ENCODE results near the gene CD48.

CD48 gene

DNA sequence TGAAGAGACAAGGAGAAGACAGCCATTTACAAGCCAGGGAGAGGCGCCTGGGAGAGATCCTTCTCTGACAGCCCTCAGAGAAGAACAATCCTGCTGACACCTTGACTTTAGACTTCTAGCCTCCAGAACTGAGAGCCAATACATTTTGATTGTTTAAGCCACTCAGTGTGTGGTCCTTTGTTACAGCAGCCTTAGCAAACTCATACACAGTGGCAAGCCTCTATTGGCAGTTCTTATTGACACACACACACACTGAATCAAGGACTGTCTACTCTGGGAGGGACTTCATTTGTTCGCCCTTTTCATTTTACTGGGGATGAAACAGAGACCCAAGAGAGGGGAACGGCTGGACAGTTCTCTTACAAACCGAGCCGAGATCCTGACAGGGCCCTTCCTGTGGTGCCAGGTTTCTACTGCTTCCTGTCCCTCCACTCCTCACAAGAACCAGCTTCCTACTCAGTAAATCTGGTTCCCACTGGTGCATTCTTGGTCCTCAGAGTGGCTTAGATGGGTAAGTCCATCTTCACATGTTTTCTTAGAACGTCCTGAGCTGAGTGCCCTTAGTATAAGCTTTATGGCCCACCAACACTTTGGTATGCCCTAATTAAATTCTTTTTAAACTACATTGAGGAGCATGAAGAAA, 79.5 kb downstream of the CD48 start:
- DNase-seq (ENCODE audit: extremely low read depth, low read depth): no peak
- TF ChIP-seq, protein P1, sequence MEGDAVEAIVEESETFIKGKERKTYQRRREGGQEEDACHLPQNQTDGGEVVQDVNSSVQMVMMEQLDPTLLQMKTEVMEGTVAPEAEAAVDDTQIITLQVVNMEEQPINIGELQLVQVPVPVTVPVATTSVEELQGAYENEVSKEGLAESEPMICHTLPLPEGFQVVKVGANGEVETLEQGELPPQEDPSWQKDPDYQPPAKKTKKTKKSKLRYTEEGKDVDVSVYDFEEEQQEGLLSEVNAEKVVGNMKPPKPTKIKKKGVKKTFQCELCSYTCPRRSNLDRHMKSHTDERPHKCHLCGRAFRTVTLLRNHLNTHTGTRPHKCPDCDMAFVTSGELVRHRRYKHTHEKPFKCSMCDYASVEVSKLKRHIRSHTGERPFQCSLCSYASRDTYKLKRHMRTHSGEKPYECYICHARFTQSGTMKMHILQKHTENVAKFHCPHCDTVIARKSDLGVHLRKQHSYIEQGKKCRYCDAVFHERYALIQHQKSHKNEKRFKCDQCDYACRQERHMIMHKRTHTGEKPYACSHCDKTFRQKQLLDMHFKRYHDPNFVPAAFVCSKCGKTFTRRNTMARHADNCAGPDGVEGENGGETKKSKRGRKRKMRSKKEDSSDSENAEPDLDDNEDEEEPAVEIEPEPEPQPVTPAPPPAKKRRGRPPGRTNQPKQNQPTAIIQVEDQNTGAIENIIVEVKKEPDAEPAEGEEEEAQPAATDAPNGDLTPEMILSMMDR (IDR thresholded peaks at IDR 0.05; ENCODE audit: low read depth, low read length): no peak

GRCh38 chr1:160630523-160631451, 80.8 kb downstream of the CD48 start:
- TF ChIP-seq, protein P1 (IDR thresholded peaks at IDR 0.05; ENCODE audit: low read depth, low read length): no peak
- no peak for DNase-seq (ENCODE audit: extremely low read depth, low read depth)

GRCh38 chr1:160629286-160630210, 82.1 kb downstream of the CD48 start:
- TF ChIP-seq, protein P1 (IDR thresholded peaks at IDR 0.05; ENCODE audit: low read depth, low read length): no peak
- no peak for DNase-seq (ENCODE audit: extremely low read depth, low read depth)

DNA sequence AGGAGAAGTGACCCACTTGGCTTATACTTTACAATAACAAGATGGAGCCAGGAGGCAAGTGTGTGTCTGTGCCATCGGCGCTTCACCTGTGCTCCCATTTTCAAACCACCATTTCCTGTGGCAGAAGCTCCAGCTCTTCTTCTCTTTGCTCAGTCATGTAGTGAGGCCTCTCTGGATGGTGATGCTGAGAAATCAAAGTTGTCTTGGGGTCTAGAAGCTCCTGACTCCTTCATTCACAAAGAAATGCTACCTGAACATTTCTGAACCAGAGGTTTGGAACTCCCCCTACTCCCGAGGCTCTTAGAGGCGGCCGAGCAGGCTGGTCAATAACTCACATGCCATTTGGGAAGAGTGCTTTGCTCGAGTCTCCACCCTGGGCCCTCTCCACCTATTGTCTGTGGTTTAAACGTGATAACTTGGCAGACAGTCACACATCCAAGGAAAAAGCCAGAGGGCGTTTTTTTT, 82.8 kb downstream of the CD48 start:
- no peak for DNase-seq (ENCODE audit: extremely low read depth, low read depth)
- TF ChIP-seq, protein P1 (IDR thresholded peaks at IDR 0.05; ENCODE audit: low read depth, low read length): no peak
